GM19395 (cell line): ENCODE data around the gene GSC.
"Not testable (repeated sequence)": the region's sequence is repeated elsewhere in the genome, so short reads cannot be mapped to it uniquely, and the experiment has no call there.

Experiments
- ATAC-seq: cut with Tn5 transposase; IDR thresholded peaks from one replicate; pipeline ENCODE4 v1.9.1; 2021; ENCODE audit warnings: mild to moderate bottlenecking, moderate library complexity; ENCODE audit not compliant: unreplicated experiment

Gene GSC

GRCh38 chr14:94747739-94748138 is 22.2 kb downstream of the GSC start:
- no peak for ATAC-seq

- not testable (repeated sequence) for ATAC-seq
These were observed 22.8 kb downstream of the GSC start for GRCh38 chr14:94747153-94747552.

- ATAC-seq: no peak
These were observed 23.8 kb downstream of the GSC start for GRCh38 chr14:94746131-94746530.

- no peak for ATAC-seq
These were observed 31.2 kb downstream of the GSC start for GRCh38 chr14:94738751-94739150.

- ATAC-seq: no peak
These were observed 31.8 kb downstream of the GSC start for GRCh38 chr14:94738097-94738496.

- ATAC-seq: no peak
These were observed 41.0 kb downstream of the GSC start for GRCh38 chr14:94728950-94729349.

GRCh38 chr14:94728440-94728839 is 41.5 kb downstream of the GSC start:
- ATAC-seq: not testable (repeated sequence)

GRCh38 chr14:94726649-94727048 is 43.3 kb downstream of the GSC start:
- not testable (repeated sequence) for ATAC-seq

GRCh38 chr14:94724993-94725392 is 44.9 kb downstream of the GSC start:
- no peak for ATAC-seq

GRCh38 chr14:94722397-94722796 is 47.5 kb downstream of the GSC start:
- no peak for ATAC-seq
